GM18861 (cell line): ENCODE measurements around the gene BCL7C.
A peak's percentile ranks its signal among the peaks of the same experiment; 100 is the strongest.

Experiments
- ATAC-seq: cut with Tn5 transposase; IDR thresholded peaks from one replicate; pipeline ENCODE4 v1.9.1; 2021; ENCODE audit not compliant: unreplicated experiment

BCL7C gene

GRCh38 chr16:30922960-30923535 is 29.2 kb upstream of the BCL7C start:
- ATAC-seq, result peak; percentile 60

- peak; percentile 52 for ATAC-seq
These were observed 28.6 kb upstream of the BCL7C start for GRCh38 chr16:30922420-30922959.

- ATAC-seq, result no peak
These were observed 28.0 kb upstream of the BCL7C start for GRCh38 chr16:30921748-30922419.

- ATAC-seq, result no peak
These were observed 27.5 kb upstream of the BCL7C start for GRCh38 chr16:30921459-30921747.

GRCh38 chr16:30920891-30921290 is 27.0 kb upstream of the BCL7C start:
- ATAC-seq, result no peak

- no peak for ATAC-seq
These were observed 24.7 kb upstream of the BCL7C start for GRCh38 chr16:30918614-30919013.

GRCh38 chr16:30914830-30915229 is 21.0 kb upstream of the BCL7C start:
- no peak for ATAC-seq

GRCh38 chr16:30912794-30913412 is 19.0 kb upstream of the BCL7C start:
- ATAC-seq, result no peak

- no peak for ATAC-seq
These were observed 16.7 kb upstream of the BCL7C start for GRCh38 chr16:30910427-30911029.

GRCh38 chr16:30907064-30907463 is 13.2 kb upstream of the BCL7C start:
- no peak for ATAC-seq

GRCh38 chr16:30904114-30904780 is 10.4 kb upstream of the BCL7C start:
- no peak for ATAC-seq

- no peak for ATAC-seq
These were observed 9.7 kb upstream of the BCL7C start for GRCh38 chr16:30903596-30903995.

GRCh38 chr16:30903002-30903401 is 9.1 kb upstream of the BCL7C start:
- no peak for ATAC-seq

GRCh38 chr16:30902029-30902972 is 8.4 kb upstream of the BCL7C start:
- no peak for ATAC-seq

- no peak for ATAC-seq
These were observed 7.5 kb upstream of the BCL7C start for GRCh38 chr16:30901201-30902028.

GRCh38 chr16:30900588-30900987 is 6.7 kb upstream of the BCL7C start:
- no peak for ATAC-seq

GRCh38 chr16:30899794-30900193 is 5.9 kb upstream of the BCL7C start:
- no peak for ATAC-seq

GRCh38 chr16:30896889-30897733 is 3.2 kb upstream of the BCL7C start:
- ATAC-seq, result no peak
